HEK293T (cell line): ENCODE measurements around the gene IL17B.

Experiments
- CTCF ChIA-PET: fragments of 350-600 bp; formaldehyde crosslinking; extraction: SDS; loops from one replicate; lab custom pipeline; 2021; ENCODE audit warnings: antibody characterized with exemption, inconsistent platforms; lab: Yijun Ruan, JAX
- POLR2A ChIA-PET: fragments of 350-600 bp; formaldehyde crosslinking; extraction: SDS; loops from one replicate; lab custom pipeline; 2020; ENCODE audit warnings: antibody characterized with exemption, inconsistent platforms; lab: Yijun Ruan, JAX
- DNase-seq: peaks from one replicate; pipeline ENCODE4 v3.0.0; 2012; ENCODE audit warnings: mixed read lengths; ENCODE audit errors: extremely low spot score
- ARNT ChIP-seq: fragments of 450-650 bp; IDR thresholded peaks from 2 replicates; pipeline ENCODE4 v1.6.1; 2017; ENCODE audit warnings: mild to moderate bottlenecking
- BHLHE40 ChIP-seq: fragments of 450-650 bp; IDR thresholded peaks from 2 replicates; pipeline ENCODE4 v1.6.1; 2016; ENCODE audit warnings: mild to moderate bottlenecking, moderate library complexity, borderline replicate concordance
- CTBP1 ChIP-seq: fragments of 450-650 bp; IDR thresholded peaks from 2 replicates; pipeline ENCODE4 v1.6.1; 2016; ENCODE audit warnings: borderline replicate concordance
- ELF4 ChIP-seq: fragments of 450-650 bp; IDR thresholded peaks from 2 replicates; pipeline ENCODE4 v1.6.1; 2017; ENCODE audit warnings: antibody characterized with exemption
- FOXA1 ChIP-seq: fragments of 450-650 bp; IDR thresholded peaks from 2 replicates; pipeline ENCODE4 v1.6.1; 2016; ENCODE audit warnings: mild to moderate bottlenecking
- FOXK2 ChIP-seq: fragments of 450-650 bp; IDR thresholded peaks from 2 replicates; pipeline ENCODE4 v1.6.1; 2016; ENCODE audit warnings: mild to moderate bottlenecking
- FOXM1 ChIP-seq: fragments of 450-650 bp; IDR thresholded peaks from 2 replicates; pipeline ENCODE4 v1.6.1; 2017; ENCODE audit warnings: mild to moderate bottlenecking, borderline replicate concordance
- HDGF ChIP-seq: fragments of 450-650 bp; IDR thresholded peaks from 2 replicates; pipeline ENCODE4 v1.6.1; 2017; ENCODE audit warnings: antibody characterized with exemption, borderline replicate concordance
- L3MBTL2 ChIP-seq: fragments of 450-650 bp; conservative IDR thresholded peaks from 2 replicates; pipeline ENCODE4 v1.6.1; 2016; ENCODE audit warnings: mild to moderate bottlenecking
- LEF1 ChIP-seq: fragments of 450-650 bp; IDR thresholded peaks from 2 replicates; pipeline ENCODE4 v1.6.1; 2017; ENCODE audit warnings: mild to moderate bottlenecking, borderline replicate concordance
- NFRKB ChIP-seq: fragments of 450-650 bp; IDR thresholded peaks from 2 replicates; pipeline ENCODE4 v1.6.1; 2016; ENCODE audit warnings: mild to moderate bottlenecking, moderate library complexity
- PKNOX1 ChIP-seq: fragments of 450-650 bp; IDR thresholded peaks from 2 replicates; pipeline ENCODE4 v1.6.1; 2016
- SP1 ChIP-seq: fragments of 450-650 bp; IDR thresholded peaks from 2 replicates; pipeline ENCODE4 v1.6.1; 2017
- SUZ12 ChIP-seq: fragments of 450-650 bp; IDR thresholded peaks from 2 replicates; pipeline ENCODE4 v1.6.1; 2016; ENCODE audit warnings: mild to moderate bottlenecking
- TARDBP ChIP-seq: fragments of 450-650 bp; IDR thresholded peaks from 2 replicates; pipeline ENCODE4 v1.6.1; 2016
- ZNF384 ChIP-seq: fragments of 450-650 bp; IDR thresholded peaks from 2 replicates; pipeline ENCODE4 v1.6.1; 2016

The IL17B gene

DNA sequence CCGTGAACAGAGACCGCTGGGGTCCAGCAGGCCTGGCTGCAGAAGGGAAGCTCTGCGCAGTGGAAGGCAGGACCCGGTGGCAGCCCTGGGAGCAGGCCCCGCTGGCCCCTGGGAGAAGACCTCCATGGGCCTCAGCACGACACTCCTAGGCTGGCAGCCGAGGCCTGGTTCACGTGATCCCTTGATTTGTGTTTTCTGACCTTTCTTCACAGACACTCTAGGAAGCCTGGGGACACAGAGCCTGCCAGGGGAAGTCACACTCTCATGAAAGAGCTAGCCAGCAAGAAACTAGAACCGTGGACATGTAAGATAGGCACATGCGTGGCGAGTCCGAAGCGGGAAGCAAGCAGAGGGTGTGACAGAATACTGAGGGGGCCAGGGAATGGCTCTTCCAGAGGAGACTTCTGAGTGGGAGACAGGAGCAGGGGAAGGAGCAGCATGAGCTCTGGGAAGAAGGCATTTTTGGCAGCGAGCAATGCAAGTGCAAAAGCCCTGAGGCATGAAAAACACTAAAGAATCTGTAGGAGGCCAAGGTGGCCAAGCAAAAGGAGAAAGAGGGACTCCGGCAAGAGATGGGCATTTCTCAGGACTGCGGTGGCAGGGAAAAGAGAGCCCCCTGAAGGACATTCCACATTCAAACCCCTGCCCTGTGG is 26.6 kb upstream of the IL17B start:
- no peak for TF ChIP-seq TARDBP
- no peak for TF ChIP-seq PKNOX1
- no peak for DNase-seq
- CTCF ChIA-PET, result interaction anchor here (1.0 to 1.2 kb wide), 3 partner anchors 17 to 25 kb away, joined by 3 to 4 read pairs (median 3); no protein-coding TSS in a partner anchor
- POLR2A ChIA-PET, result interaction anchor here (0.6 kb wide), 1 partner anchor 60 kb away, joined by 3 read pairs; the partner anchor contains the start of gene GRPEL2

DNA sequence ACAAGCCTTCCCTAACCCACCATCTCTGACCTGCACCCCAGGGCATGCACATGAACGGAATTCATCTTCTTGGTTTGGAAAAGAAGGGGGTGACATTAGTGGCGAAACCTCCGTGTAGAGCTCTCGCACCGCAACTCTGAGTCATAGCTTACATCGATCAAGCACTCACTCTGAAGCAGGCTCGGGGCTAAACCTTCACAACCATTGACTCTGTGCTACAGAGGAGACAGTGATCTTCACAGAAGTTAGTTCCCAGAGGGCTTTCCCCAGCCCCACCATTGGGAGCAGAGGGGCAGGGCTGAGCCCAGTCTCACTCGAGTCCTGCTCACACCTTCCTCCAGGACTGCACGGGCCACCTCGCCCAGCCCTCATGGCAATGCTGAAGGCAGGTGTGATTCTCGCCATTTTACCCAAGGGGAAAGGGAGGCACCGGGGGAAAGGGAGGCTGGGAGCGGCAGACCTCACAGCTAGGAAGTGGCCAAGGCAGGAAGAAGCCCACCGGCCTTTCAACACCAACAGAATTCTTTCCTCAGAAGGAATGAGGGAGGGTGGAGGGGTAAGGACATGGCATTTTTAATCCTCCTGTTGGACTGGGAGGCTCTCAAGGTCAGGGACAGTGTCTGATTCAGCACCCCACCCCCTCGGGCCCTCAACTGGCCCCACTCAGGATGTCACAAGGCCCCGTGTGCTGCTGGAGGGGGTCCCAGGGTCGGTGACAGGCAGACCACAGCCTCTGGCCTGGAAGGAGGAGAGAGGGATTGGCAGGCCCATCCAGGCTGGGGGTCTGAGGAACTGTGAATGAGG is 25.9 kb upstream of the IL17B start:
- no peak for TF ChIP-seq LEF1
- no peak for TF ChIP-seq ELF4
- no peak for TF ChIP-seq FOXA1
- TF ChIP-seq NFRKB, result no peak
- no peak for TF ChIP-seq L3MBTL2
- no peak for TF ChIP-seq BHLHE40
- CTCF ChIA-PET, result interaction anchor here (0.9 to 1.2 kb wide), 4 partner anchors 17 to 33 kb away, joined by 3 to 4 read pairs (median 3); no protein-coding TSS in a partner anchor
- POLR2A ChIA-PET, result no interaction called here
- no peak for DNase-seq

- DNase-seq, result no peak
- TF ChIP-seq HDGF, result no peak
- no peak for TF ChIP-seq SP1
- no peak for TF ChIP-seq CTBP1
- TF ChIP-seq TARDBP, result no peak
- TF ChIP-seq L3MBTL2, result no peak
- TF ChIP-seq ARNT, result no peak
- TF ChIP-seq ELF4, result no peak
- no peak for TF ChIP-seq NFRKB
- TF ChIP-seq PKNOX1, result no peak
- no peak for TF ChIP-seq LEF1
- TF ChIP-seq FOXK2, result no peak
- TF ChIP-seq FOXM1, result no peak
- TF ChIP-seq BHLHE40, result no peak
- no peak for TF ChIP-seq FOXA1
- TF ChIP-seq SUZ12, result no peak
- no peak for TF ChIP-seq ZNF384
- CTCF ChIA-PET, result interaction anchor here (0.6 to 1.2 kb wide), 4 partner anchors 10 to 32 kb away, joined by 3 read pairs; no protein-coding TSS in a partner anchor
- POLR2A ChIA-PET, result interaction anchor here (0.7 kb wide), 1 partner anchor 46 kb away, joined by 3 read pairs; the partner anchor contains the start of gene PCYOX1L
These were observed 25.0 kb upstream of the IL17B start for GRCh38 chr5:149403923-149404745.

- ChIA-PET CTCF (no interaction called here), POLR2A (no interaction called here)
- no peak for TF ChIP-seq FOXM1
- no peak for TF ChIP-seq SUZ12
- TF ChIP-seq ARNT, result no peak
- TF ChIP-seq BHLHE40, result no peak
- no peak for TF ChIP-seq ZNF384
- no peak for TF ChIP-seq SP1
- DNase-seq, result no peak
These were observed 23.2 kb upstream of the IL17B start for GRCh38 chr5:149402291-149402690.

- TF ChIP-seq ZNF384 (no peak), PKNOX1 (no peak), CTBP1 (no peak), BHLHE40 (no peak), SP1 (no peak), ELF4 (no peak), ARNT (no peak), TARDBP (no peak), L3MBTL2 (no peak), FOXM1 (no peak), SUZ12 (no peak)
- ChIA-PET CTCF (interaction anchor here (0.7 kb wide), 1 partner anchor 105 kb away, joined by 3 read pairs; no protein-coding TSS in a partner anchor), POLR2A (interaction anchor here (1.0 to 1.6 kb wide), 2 partner anchors 18 to 150 kb away, joined by 3 read pairs; partner anchors contain the start of gene CSNK1A1)
- no peak for DNase-seq
These were observed 22.0 kb upstream of the IL17B start for GRCh38 chr5:149401051-149401450.

DNA sequence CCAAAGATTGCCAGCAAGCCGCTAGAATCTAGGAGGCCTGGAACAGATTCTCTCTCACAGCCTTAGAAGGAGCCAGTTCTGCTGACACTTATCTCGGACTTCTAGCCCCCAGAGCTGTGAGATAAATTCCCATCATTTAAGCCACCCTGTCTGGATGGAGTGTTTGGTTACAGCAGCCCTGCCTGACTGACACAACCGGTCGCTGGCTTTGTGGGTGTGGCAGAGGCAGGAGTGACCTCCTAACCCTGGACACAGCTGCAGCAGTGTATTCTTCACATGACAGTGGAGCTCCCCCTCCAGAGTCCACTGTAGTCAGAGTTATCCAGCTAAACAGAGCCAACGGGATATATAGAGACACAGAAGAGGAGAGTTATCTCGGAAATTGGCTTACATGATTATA is 21.2 kb upstream of the IL17B start:
- no peak for TF ChIP-seq FOXK2
- TF ChIP-seq SUZ12, result no peak
- TF ChIP-seq LEF1, result no peak
- no peak for TF ChIP-seq FOXA1
- TF ChIP-seq L3MBTL2, result no peak
- ChIA-PET POLR2A (interaction anchor here (1.0 to 1.6 kb wide), 2 partner anchors 19 to 151 kb away, joined by 3 read pairs; partner anchors contain the start of gene CSNK1A1), CTCF (interaction anchor here (0.7 to 1.5 kb wide), 3 partner anchors 19 to 105 kb away, joined by 3 to 7 read pairs (median 3); no protein-coding TSS in a partner anchor)
- no peak for DNase-seq
